HG03135 (cell line): Measurements from ENCODE around the gene ITFG1.
A peak's percentile ranks its signal among the peaks of the same experiment; 100 is the strongest.
"Not testable (repeated sequence)": the region's sequence is repeated elsewhere in the genome, so short reads cannot be mapped to it uniquely, and the experiment has no call there.

Experiments
- ATAC-seq: cut with Tn5 transposase; IDR thresholded peaks from one replicate; pipeline ENCODE4 v1.9.1; 2021; ENCODE audit warnings: mild to moderate bottlenecking, moderate library complexity; ENCODE audit not compliant: unreplicated experiment

Gene ITFG1

GRCh38 chr16:47426806-47427205, 34.1 kb downstream of the ITFG1 start:
- ATAC-seq = no peak

DNA sequence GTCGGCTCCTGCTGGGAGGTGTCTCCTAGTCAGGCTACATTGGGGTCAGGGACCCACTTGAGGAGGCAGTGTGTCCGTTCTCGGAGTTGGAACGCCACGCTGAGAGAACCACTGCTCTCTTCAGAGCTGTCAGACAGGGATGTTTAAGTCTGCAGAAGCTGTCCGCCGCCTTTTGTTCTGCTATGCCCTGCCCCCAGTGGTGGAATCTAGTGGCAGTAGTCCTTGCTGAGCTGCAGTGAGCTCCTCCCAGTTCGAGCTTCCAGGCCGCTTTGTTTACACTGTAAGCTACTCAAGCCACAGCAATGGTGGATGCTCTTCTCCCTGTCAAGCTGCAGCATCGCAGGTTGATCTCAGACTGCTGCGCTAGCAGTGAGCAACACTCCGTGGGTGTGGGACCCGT, 36.0 kb downstream of the ITFG1 start:
- no peak for ATAC-seq

DNA sequence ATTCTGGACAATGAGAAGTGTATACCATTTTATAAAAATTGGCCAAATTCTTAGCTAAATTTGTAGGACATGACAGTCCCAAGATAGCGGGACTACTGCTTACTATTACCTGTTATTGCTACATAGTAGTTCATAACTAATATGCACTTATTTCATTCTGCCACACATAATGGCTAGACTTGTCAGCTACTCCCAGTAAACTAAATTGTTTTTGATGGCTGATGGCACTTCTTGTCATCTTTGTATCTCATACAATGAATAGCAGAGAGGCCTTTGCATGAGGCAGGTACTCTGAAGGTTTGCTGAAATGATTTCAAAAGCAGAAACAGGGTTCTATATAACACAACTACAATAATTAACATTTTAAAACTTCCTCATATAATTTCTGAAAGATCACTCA, 44.0 kb downstream of the ITFG1 start:
- no peak for ATAC-seq

DNA sequence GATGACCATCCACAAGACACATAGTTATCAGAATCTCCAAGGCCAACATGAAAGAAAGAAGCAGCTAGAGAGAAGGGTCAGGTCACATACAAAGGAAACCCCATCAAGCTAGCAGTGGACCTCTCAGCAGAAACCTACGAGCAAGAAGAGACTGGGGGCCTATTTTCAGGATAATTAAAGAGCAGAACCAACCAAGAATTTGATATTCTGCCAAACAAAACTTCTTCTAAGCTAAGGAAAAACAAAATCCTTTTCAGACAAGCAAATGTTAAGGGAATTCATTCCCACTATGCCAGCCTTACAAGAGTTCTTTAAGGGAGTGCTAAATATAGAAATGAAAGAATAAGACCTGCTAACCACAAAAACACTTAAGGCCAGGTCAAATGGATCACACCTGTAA, 47.8 kb downstream of the ITFG1 start:
- ATAC-seq = no peak

DNA sequence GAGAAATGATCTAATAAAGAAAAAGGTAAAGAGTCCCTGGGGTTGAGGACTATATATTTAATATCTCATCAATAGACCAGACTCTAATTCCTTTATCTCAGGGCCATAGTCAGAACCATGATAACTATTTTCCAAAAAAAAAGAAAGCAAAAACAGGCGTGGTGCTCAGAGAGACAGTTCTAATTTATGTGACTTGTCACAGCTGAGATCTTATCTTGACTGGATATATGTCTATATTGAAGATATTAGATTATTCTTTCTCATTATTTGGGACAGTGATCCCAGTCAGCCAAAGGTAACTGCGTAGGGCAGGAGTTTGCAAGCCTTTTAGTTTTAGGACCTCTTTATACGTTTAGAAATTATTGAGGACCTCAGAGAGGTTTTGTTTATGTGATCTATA, 52.4 kb downstream of the ITFG1 start:
- no peak for ATAC-seq

DNA sequence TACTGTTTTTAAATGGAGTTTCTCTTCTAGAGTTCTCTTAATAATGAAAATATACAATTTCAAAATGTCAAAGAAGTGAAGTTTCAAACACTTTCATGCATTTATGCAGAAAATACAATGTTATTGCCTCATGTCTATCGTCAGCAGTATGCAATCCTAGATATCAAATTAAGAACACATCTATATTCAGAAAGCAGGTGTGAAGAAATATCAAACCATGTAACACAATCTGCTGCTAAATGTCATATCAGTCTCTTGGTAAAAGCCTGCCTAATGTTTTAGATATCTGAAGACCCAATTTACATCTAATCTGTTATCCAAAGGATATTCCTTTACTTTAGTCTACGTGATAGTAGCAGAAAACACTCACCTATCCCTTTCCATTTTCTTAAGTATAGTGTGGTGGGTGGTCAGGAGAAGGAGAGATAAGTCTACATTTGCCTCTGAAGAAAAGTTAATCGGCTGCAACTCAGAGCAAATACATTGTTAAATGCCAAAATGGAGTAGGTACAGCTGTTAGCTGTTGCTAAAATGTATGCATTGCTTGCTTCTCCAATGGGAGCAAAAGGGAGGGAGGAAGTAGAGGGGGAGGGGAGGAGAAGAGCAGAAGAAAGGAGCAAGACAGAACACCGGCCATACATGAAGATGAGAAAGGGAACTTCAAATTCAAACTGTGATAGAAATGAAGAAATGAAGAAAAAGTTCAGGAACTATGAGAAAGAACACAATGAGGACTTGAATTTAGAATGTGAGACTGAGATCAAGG, 64.9 kb downstream of the ITFG1 start:
- ATAC-seq = no peak

- ATAC-seq = peak; percentile 87
Observed at GRCh38 chr16:47392081-47392480, 68.8 kb downstream of the ITFG1 start.

DNA sequence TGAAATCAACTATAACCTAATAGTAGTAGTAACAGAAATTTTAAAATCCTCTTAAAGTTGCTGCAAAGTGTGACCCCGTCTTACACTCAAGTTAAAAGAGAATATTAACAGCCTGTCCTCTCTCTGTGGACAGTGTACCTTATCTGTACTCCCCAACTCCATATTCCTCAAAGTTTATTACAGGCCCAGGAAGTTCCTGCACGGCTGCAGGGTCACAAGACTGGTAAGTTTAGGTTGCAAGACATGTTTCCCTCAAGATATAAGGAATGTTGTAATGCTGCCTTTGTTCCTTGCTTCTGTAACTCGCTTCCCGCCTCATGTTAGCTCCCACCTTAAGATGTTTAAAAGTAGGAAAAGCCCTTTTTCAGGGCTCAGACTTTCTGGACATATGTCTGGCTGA, 72.2 kb downstream of the ITFG1 start:
- ATAC-seq = no peak

GRCh38 chr16:47387026-47387734, 73.7 kb downstream of the ITFG1 start:
- no peak for ATAC-seq

GRCh38 chr16:47386201-47386718, 74.6 kb downstream of the ITFG1 start:
- no peak for ATAC-seq

DNA sequence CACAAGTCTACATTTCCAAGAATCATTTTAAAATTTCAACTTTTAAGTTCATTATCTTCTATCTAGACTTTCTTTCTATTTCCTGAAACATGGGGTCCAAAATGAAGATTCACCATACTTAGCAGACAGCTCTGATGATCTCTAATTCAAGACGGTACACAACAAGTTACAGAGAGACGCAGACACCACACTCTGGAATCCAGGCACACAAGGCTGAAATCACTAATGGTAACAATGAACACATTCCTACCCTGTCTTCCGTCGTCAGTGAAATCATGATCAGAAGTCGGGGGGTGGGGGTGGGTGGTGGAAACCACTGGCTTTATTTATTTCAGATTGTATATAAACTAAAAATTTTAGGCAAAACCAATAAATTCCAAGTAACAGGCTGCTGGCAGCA, 78.5 kb downstream of the ITFG1 start:
- no peak for ATAC-seq

- no peak for ATAC-seq
Observed at GRCh38 chr16:47377154-47377553, 83.7 kb downstream of the ITFG1 start.

DNA sequence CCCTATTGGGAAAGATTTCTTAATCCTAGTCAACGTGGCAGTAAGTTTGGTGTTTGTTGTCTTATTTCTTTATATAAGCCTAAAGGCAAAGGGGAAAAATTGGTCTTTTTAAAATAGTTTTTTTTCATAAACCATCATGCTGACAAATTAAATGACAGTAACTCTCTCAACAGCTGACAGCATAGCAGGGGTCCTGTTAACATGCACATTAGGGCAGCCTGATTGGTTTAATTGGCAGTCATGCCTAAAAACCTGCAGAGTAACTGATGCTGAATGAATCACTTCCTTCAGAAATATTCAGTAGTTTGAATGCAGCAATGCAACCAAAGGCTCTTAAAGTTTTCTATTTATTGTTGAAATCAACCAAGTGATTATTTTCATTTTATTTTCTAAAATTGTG, 85.4 kb downstream of the ITFG1 start:
- ATAC-seq = no peak

DNA sequence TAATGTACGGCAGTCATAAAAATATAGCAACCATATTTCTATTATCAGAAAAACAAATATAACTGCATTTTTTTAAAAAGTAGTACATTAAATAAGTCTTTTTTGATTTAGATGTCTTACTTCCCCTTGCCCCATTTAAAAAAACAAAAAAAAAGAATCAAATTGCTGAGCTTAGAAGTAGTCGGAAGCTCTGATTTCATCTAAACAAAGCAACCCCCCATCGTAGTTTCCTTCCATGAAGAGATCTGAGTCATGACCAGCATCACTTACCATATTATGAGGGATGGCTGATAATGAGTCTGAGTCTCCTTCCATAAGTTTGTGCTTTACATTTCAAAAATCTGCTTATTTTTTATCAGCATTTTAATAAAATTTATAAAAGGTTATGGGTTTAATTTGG, 86.2 kb downstream of the ITFG1 start:
- no peak for ATAC-seq

DNA sequence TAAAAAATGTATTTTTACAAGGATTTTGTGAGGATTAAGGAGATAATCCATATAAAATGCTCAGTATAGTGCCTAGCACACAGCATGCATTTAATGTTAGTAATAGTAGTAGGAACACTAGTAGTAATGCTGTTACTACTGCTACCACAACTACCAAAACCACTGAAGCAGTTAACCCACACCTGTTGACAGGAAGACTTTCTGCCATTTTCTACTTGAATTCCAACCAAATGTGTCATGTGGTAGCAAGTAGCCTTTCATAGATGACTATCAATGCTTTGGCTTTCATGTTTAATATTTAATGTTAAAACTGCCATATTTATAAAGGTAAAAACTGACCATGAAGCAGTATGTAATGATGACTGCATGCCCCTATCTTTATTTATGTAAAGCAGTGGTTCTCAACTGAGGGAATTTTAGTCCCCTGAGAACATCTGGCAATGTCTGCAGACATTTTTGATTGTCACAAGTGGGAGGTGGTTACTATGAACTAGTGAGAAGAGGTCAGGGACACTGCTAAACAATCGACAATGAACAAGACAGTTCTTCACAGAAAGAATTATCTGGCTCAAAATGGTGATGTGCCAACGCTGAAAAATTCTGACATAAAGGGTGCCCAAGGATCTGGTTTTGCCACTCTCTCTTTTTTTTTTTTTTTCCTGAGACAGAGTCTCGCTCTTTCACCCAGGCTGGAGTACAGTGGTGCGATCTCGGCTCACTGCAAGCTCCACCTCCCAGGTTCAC, 89.4 kb downstream of the ITFG1 start:
- ATAC-seq = no peak

DNA sequence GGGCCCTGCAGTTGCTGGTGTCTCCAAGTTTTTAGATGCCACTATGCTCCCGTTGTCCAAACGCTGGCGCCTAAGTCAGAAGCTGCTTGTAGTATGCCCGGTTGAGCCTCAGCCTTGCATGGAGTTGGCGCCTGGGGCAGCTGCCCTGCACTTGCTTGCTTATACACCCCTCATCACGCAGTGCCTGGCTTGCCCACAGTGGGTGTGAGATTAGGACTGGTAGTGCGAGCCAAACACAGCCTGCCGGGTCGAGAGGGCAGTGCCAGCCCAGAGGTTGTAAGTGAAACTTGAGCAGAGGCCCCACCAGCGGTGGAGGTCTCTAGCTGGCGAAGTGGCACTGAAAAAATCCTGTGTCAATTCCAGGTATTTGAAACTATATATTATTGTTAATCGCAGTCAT, 90.3 kb downstream of the ITFG1 start:
- ATAC-seq = no peak

- ATAC-seq = no peak
Observed at GRCh38 chr16:47366228-47366627, 94.6 kb downstream of the ITFG1 start.

- ATAC-seq = no peak
Observed at GRCh38 chr16:47363761-47364160, 97.1 kb downstream of the ITFG1 start.

- ATAC-seq = no peak
Observed at GRCh38 chr16:47359478-47359877, 101.4 kb downstream of the ITFG1 start.

GRCh38 chr16:47358816-47359215, 102.0 kb downstream of the ITFG1 start:
- ATAC-seq = no peak

- ATAC-seq = not testable (repeated sequence)
Observed at GRCh38 chr16:47349029-47349428, 111.8 kb downstream of the ITFG1 start.
